Smooth muscle cell (in vitro differentiated cells): ENCODE data around the gene ELOVL2. TPM values are rescaled to one million over a fixed set of nuclear protein-coding genes. Genes with fewer than 3 reads are reported as not detected.

Experiments used
- DNase-seq: peaks from one replicate; lab custom pipeline; 2025; ENCODE audit not compliant: unreplicated experiment; lab: John Stamatoyannopoulos, UW
- H2AFZ ChIP-seq: fragments of 200-600 bp; sonication (generic); 2 replicates; pipeline ENCODE4 v1.6.0; 2016; ENCODE audit warnings: antibody characterized with exemption, low read depth, mild to moderate bottlenecking
- H3F3A ChIP-seq: fragments of 200-600 bp; sonication (generic); 2 replicates; pipeline ENCODE4 v1.6.0; 2017; ENCODE audit warnings: antibody characterized with exemption, low read depth
- H3K27ac ChIP-seq: fragments of 200-600 bp; sonication (generic); 2 replicates; pipeline ENCODE4 v1.5.1; 2016; ENCODE audit warnings: low read depth, mild to moderate bottlenecking
- H3K27me3 ChIP-seq: fragments of 200-600 bp; sonication (generic); 2 replicates; pipeline ENCODE4 v1.6.1; 2016; ENCODE audit warnings: low read depth, mild to moderate bottlenecking
- H3K36me3 ChIP-seq: fragments of 200-600 bp; sonication (generic); 2 replicates; pipeline ENCODE4 v1.5.1; 2016; ENCODE audit warnings: low read depth
- H3K4me1 ChIP-seq: fragments of 200-600 bp; sonication (generic); 2 replicates; pipeline ENCODE4 v1.5.1; 2016; ENCODE audit warnings: low read depth
- H3K4me2 ChIP-seq: fragments of 200-600 bp; sonication (generic); 2 replicates; pipeline ENCODE4 v1.6.0; 2016; ENCODE audit warnings: mild to moderate bottlenecking
- H3K4me3 ChIP-seq: fragments of 200-600 bp; sonication (generic); 2 replicates; pipeline ENCODE4 v1.5.1; 2016; ENCODE audit warnings: mild to moderate bottlenecking
- H3K79me2 ChIP-seq: fragments of 200-600 bp; sonication (generic); 2 replicates; pipeline ENCODE4 v1.6.0; 2016; ENCODE audit warnings: low read depth, mild to moderate bottlenecking
- H3K9ac ChIP-seq: fragments of 200-600 bp; sonication (generic); 2 replicates; pipeline ENCODE4 v1.6.0; 2016; ENCODE audit warnings: low read depth
- H3K9me3 ChIP-seq: fragments of 200-600 bp; sonication (generic); replicated peaks from 2 replicates; pipeline ENCODE4 v1.5.1; 2016; ENCODE audit warnings: low read depth
- H4K20me1 ChIP-seq: fragments of 200-600 bp; sonication (generic); 2 replicates; pipeline ENCODE4 v1.6.0; 2016; ENCODE audit warnings: low read depth
- WGBS: methylation state at CpG from one replicate; pipeline ENCODE4 v1.1.7; 2016; ENCODE audit warnings: low lambda C conversion rate; 5-methylcytosine and 5-hydroxymethylcytosine counted together
- polyA plus RNA-seq: library from polyadenylated mRNA; unstranded; fragments of >200 nt; fragmentation: Nextera tagmentation; extraction: Ambion mirVana; gene quantifications from 2 replicates; pipeline ENCODE4 v1.2.1, GENCODE V29; 2016
- total RNA-seq: library from RNA; depleted of rRNA; stranded (reverse); fragments of >200 nt; gene quantifications from 2 replicates; pipeline ENCODE4 v1.2.3, GENCODE V29; 2014
- TF ChIP-seq, protein P1 (sequence below): fragments of 200-600 bp; sonication (generic); IDR thresholded peaks from 2 replicates; pipeline ENCODE4 v1.5.1; 2017; ENCODE audit warnings: borderline replicate concordance, mild to moderate bottlenecking, antibody characterized with exemption; ENCODE audit not compliant: insufficient read depth, poor library complexity, severe bottlenecking

The ELOVL2 gene
- total and polyA plus RNA-seq, 2 experiments from 2014 or later = 15.9 to 28.9 TPM

DNA sequence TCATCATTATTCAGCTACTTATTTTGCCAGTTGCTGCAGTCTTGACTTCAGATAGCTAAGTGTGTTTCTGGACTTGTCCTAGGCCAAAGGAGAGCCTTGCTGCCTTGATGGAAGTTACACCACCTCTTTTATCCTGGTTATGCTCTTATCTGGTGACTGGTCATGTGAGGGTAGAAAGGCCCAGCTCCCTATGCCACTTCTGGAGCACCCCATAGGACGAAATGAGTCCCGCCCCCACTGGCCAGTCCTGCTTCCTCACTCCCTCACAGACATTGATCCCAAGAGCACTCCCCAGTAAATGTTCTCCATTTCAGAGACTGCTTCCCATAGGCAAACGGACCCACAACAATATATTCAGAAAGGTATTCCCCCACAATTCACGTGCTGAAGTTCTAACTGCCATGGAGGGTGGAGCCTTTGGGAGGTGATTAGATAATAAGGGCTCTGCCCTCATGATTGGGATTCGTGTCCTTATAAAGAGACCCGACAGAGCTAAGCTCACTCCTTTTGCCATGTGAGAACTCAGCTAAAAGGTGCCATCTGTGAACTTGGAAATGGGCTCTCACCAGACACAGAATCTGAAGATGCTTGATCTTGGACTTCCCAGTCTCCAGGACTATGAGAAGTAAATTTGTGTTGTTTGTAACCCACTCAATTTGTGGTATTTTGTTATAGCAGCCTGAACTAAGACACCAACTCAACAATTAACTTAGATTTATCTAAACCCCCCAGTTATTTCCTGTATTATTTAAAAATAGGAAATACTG, 21.5 kb upstream of the ELOVL2 start:
- no peak overlapping the region for H3K9ac ChIP-seq
- no peak overlapping the region for H3K4me2 ChIP-seq
- H3K9me3 ChIP-seq = no peaks in the 10 kb centered on the region
- no peaks in the 10 kb centered on the region for H3K79me2 ChIP-seq
- H3K27me3 ChIP-seq = no peaks in the 10 kb centered on the region
- peaks cover 19% of the 10 kb centered on the region for H3K4me1 ChIP-seq
- WGBS = 92% methylated on average over 6 of the region's 6 CpGs
- H3F3A ChIP-seq = no peaks in the 10 kb centered on the region
- no peaks in the 10 kb centered on the region for H4K20me1 ChIP-seq
- no peak for DNase-seq
- TF ChIP-seq, protein P1, sequence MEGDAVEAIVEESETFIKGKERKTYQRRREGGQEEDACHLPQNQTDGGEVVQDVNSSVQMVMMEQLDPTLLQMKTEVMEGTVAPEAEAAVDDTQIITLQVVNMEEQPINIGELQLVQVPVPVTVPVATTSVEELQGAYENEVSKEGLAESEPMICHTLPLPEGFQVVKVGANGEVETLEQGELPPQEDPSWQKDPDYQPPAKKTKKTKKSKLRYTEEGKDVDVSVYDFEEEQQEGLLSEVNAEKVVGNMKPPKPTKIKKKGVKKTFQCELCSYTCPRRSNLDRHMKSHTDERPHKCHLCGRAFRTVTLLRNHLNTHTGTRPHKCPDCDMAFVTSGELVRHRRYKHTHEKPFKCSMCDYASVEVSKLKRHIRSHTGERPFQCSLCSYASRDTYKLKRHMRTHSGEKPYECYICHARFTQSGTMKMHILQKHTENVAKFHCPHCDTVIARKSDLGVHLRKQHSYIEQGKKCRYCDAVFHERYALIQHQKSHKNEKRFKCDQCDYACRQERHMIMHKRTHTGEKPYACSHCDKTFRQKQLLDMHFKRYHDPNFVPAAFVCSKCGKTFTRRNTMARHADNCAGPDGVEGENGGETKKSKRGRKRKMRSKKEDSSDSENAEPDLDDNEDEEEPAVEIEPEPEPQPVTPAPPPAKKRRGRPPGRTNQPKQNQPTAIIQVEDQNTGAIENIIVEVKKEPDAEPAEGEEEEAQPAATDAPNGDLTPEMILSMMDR = no peak
- no peaks in the 10 kb centered on the region for H3K36me3 ChIP-seq
- no peak overlapping the region for H3K27ac ChIP-seq
- H2AFZ ChIP-seq = no peak overlapping the region
- no peak overlapping the region for H3K4me3 ChIP-seq

DNA sequence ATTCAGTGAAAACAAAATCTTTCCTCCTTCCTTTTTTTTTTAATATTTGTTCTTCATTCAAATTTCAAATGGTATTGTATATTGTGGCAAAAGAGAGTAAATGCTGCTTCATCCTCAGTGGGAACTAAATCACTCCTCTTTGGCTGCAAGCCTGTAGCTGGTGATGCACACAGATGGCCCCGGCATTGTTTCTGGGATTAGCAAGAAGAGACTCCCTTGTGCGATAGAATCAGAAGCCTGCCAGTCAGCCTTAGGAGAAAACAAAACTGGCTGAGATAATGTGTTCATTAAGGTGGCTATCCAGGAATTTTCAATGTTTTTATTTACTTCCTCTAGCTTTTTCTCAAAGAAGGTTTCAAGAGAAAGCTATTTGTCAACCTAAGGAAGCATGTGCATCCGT, 20.7 kb upstream of the ELOVL2 start:
- H3K36me3 ChIP-seq = no peaks in the 10 kb centered on the region
- H3K4me3 ChIP-seq = no peak overlapping the region
- no peak for DNase-seq
- no peak overlapping the region for H3K4me2 ChIP-seq
- TF ChIP-seq, protein P1 = no peak
- no peaks in the 10 kb centered on the region for H3F3A ChIP-seq
- WGBS = 77% methylated on average over 3 of the region's 3 CpGs
- no peak overlapping the region for H3K9ac ChIP-seq
- H3K9me3 ChIP-seq = no peaks in the 10 kb centered on the region
- no peak overlapping the region for H2AFZ ChIP-seq
- no peaks in the 10 kb centered on the region for H4K20me1 ChIP-seq
- no peak overlapping the region for H3K27ac ChIP-seq
- H3K27me3 ChIP-seq = no peaks in the 10 kb centered on the region
- peaks cover 19% of the 10 kb centered on the region for H3K4me1 ChIP-seq
- H3K79me2 ChIP-seq = no peaks in the 10 kb centered on the region

DNA sequence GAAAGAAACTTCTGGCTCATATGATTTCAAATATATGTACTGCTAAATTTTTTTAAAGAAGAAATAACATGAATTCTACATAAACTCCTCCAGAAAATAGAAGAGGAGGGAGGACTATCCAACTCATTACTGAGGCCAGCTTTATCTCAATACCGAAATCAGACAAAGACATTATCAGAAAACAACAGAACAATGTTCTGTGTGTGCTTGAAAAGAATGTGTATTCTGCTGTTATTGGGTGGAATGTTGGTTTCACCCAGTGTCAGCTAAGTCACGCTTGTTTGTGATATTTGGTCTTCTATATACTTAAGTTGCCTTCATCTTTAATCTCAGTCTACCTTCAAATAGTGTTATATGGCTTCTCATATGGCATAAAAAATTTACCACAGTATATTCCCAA, 18.6 kb upstream of the ELOVL2 start:
- no peaks in the 10 kb centered on the region for H4K20me1 ChIP-seq
- H3F3A ChIP-seq = no peaks in the 10 kb centered on the region
- WGBS = 91% methylated on average over 2 of the region's 2 CpGs
- H3K4me3 ChIP-seq = no peak overlapping the region
- H3K36me3 ChIP-seq = no peaks in the 10 kb centered on the region
- H3K9ac ChIP-seq = no peak overlapping the region
- H2AFZ ChIP-seq = no peak overlapping the region
- TF ChIP-seq, protein P1 = no peak
- no peak overlapping the region for H3K4me2 ChIP-seq
- peaks cover 19% of the 10 kb centered on the region for H3K4me1 ChIP-seq
- H3K9me3 ChIP-seq = no peaks in the 10 kb centered on the region
- no peaks in the 10 kb centered on the region for H3K79me2 ChIP-seq
- H3K27me3 ChIP-seq = no peaks in the 10 kb centered on the region
- no peak overlapping the region for H3K27ac ChIP-seq
- no peak for DNase-seq

DNA sequence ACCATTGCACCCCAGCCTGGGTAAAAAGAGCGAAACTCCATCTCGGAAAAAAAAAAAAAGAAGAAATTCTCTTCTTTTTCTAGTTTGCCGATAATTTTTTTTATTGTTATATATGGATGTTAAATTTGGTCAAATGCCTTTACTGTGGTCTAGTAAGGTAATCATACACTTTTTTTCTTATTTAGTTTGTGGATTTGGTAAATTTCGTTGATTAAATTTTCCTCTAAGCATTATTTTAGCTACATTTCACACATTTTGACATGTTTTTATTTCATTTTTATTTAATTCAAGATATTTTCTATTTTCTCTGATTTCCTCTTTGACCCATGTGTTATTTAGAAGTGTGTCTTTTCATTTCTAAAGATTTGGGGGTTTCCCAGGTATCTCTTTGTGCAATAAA, 18.0 kb upstream of the ELOVL2 start:
- 92% methylated on average over 4 of the region's 4 CpGs for WGBS
- Histone ChIP-seq H3K27ac (no peak overlapping the region), H3K4me1 (peaks cover 19% of the 10 kb centered on the region), H3K9ac (no peak overlapping the region), H3K27me3 (no peaks in the 10 kb centered on the region), H2AFZ (no peak overlapping the region), H3K9me3 (no peaks in the 10 kb centered on the region), H4K20me1 (no peaks in the 10 kb centered on the region), H3K36me3 (no peaks in the 10 kb centered on the region), H3K4me3 (no peak overlapping the region), H3K4me2 (no peak overlapping the region), H3F3A (no peaks in the 10 kb centered on the region), H3K79me2 (no peaks in the 10 kb centered on the region)
- TF ChIP-seq, protein P1 = no peak
- no peak for DNase-seq
